MM.1S (cell line): Measurements from ENCODE around the gene PPP1R9B.

Experiments
- CTCF ChIP-seq: fragments of 300-600 bp; sonication (generic); IDR thresholded peaks from 2 replicates; pipeline ENCODE4 v1.5.1; 2016; ENCODE audit warnings: antibody characterized with exemption, low read length, mixed read lengths
- EZH2 ChIP-seq: fragments of 300-600 bp; sonication (generic); optimal IDR thresholded peaks from 2 replicates; pipeline ENCODE3; 2017; ENCODE audit warnings: low read depth, mild to moderate bottlenecking, antibody characterized with exemption, low read length, mixed read lengths
- EZH2phosphoT487 ChIP-seq: fragments of 300-600 bp; sonication (generic); IDR thresholded peaks from 2 replicates; pipeline ENCODE4 v1.6.1; 2018; ENCODE audit warnings: antibody characterized with exemption, low read length

DNA sequence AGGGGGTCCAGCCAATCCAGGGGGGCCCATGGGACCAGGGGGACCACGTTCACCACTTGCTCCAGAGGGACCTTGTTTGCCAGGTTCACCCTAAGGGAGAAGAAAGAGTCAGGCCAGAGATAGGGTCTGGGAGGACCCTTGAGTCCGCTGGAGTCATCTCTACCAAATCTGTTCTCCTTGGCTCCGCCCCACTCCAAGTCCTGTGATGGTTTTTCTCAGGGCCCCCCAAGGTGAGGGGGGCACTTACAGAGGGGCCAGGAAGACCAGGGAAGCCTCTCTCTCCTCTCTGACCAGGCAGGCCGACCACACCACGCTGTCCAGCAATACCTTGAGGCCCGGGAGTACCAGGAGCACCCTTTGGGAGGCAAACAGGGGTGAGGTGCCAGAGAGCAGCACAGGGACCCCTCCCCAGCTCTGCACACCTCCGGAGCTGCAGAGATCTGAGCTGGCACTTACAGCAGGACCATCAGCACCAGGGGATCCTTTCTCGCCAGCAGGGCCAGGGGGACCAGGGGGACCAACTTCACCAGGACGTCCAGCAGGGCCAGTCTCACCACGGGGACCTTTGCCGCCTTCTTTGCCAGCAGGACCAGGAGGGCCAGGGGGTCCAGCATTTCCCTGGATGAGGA is 38.6 kb upstream of the PPP1R9B start:
- TF ChIP-seq EZH2 (no peak), CTCF (no peak), EZH2phosphoT487 (no peak)
